ENCODE data around the gene ARHGAP8.

DNA sequence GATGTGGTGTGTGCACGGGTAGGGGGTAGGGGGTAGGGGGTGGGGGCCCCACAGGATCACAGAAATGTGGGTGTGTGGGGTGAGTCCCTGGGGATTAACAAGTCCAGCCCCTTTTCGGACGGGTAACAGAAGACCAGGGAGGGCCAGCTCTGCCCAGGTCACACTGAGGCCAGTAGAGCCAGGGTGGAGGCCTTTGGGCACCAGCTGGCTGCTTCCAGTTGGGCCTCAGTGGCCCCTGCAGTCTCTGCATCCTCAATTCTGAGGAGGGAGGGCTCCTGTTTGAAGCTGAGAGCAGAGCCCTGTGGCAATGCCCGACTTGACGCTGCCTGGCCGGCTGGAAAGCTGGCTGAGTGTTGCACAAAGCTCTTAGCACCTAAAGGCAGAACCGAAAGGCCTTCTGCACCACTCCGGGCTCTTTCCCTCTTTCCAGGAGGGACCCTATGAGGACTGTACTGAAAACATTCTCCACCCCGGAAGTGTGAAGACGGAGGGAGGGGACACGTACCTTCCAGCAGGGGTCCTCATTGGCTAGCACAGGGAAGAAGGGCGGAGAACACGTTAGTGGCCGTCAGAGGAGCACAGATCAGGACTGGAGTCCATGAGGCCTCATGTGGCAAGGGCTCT is 137.0 kb downstream of the ARHGAP8 start:
- TF ChIP-seq, protein P1, sequence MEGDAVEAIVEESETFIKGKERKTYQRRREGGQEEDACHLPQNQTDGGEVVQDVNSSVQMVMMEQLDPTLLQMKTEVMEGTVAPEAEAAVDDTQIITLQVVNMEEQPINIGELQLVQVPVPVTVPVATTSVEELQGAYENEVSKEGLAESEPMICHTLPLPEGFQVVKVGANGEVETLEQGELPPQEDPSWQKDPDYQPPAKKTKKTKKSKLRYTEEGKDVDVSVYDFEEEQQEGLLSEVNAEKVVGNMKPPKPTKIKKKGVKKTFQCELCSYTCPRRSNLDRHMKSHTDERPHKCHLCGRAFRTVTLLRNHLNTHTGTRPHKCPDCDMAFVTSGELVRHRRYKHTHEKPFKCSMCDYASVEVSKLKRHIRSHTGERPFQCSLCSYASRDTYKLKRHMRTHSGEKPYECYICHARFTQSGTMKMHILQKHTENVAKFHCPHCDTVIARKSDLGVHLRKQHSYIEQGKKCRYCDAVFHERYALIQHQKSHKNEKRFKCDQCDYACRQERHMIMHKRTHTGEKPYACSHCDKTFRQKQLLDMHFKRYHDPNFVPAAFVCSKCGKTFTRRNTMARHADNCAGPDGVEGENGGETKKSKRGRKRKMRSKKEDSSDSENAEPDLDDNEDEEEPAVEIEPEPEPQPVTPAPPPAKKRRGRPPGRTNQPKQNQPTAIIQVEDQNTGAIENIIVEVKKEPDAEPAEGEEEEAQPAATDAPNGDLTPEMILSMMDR (IDR thresholded peaks at IDR 0.05 in 2 of 3, conservative IDR thresholded peaks at IDR 0.05 in 1 of 3; ENCODE audit: control insufficient read depth in 2 of 3, extremely low read depth in 1 of 3, insufficient read depth in 1 of 3, low read depth in 3 of 3, low read length in 3 of 3): no peak; a peak in 1 of 6 replicates
- TF ChIP-seq EZH2 (IDR thresholded peaks at IDR 0.05; ENCODE audit: borderline replicate concordance, control insufficient read depth, low read depth, low read length) (no peak), EP300 (IDR thresholded peaks at IDR 0.05; ENCODE audit: borderline replicate concordance in 1 of 2, control insufficient read depth in 1 of 2, low read depth in 2 of 2, low read length in 2 of 2) (no peak)

Data from GM12878 (cell line).